Astrocyte (in vitro differentiated cells and primary cell): ENCODE measurements around the gene TIAM2. TPM values are rescaled to one million over a fixed set of nuclear protein-coding genes. Genes with fewer than 3 reads are reported as not detected.

Experiments used
- DNase-seq: peaks from one replicate; pipeline ENCODE4 v3.0.0-alpha.2; 2010; ENCODE audit warnings: low read depth
- FAIRE-seq: peaks from 2 replicates; lab custom pipeline; 2011; peaks lifted over from hg19 to GRCh38; lab: Jason Lieb, UNC
- H2AFZ ChIP-seq: 2 replicates; pipeline ENCODE4 v1.6.0; 2012; ENCODE audit warnings: low read depth, low read length, inconsistent platforms
- H3K27ac ChIP-seq: 2 replicates; pipeline ENCODE4 v1.5.1; 2011; ENCODE audit warnings: low read depth, low read length, inconsistent platforms
- H3K27me3 ChIP-seq: 2 replicates; pipeline ENCODE4 v1.6.0; 2011; ENCODE audit warnings: low read length, inconsistent platforms; ENCODE audit not compliant: insufficient read depth
- H3K36me3 ChIP-seq: 2 replicates; pipeline ENCODE4 v1.5.1; 2011; ENCODE audit warnings: low read length, inconsistent platforms; ENCODE audit not compliant: insufficient read depth
- H3K4me1 ChIP-seq: 2 replicates; pipeline ENCODE4 v1.5.1; 2011; ENCODE audit warnings: low read length, inconsistent platforms; ENCODE audit not compliant: insufficient read depth
- H3K4me2 ChIP-seq: 2 replicates; pipeline ENCODE4 v1.6.0; 2012; ENCODE audit warnings: low read length, inconsistent platforms
- H3K4me3 ChIP-seq: 2 replicates; pipeline ENCODE4 v1.5.1; 2011; ENCODE audit warnings: low read depth, mild to moderate bottlenecking, low read length, inconsistent platforms; ENCODE audit not compliant: insufficient read depth
- H3K79me2 ChIP-seq: 2 replicates; pipeline ENCODE4 v1.6.0; 2012; ENCODE audit warnings: mild to moderate bottlenecking, low read length, inconsistent platforms; ENCODE audit not compliant: insufficient read depth
- H3K9ac ChIP-seq: 2 replicates; pipeline ENCODE4 v1.6.0; 2012; ENCODE audit warnings: mild to moderate bottlenecking, low read length, inconsistent platforms
- H3K9me3 ChIP-seq: 2 replicates; pipeline ENCODE4 v1.5.1; 2012; ENCODE audit warnings: low read depth, mild to moderate bottlenecking, low read length, inconsistent platforms; ENCODE audit not compliant: insufficient read depth
- H4K20me1 ChIP-seq: 2 replicates; pipeline ENCODE4 v1.6.0; 2012; ENCODE audit warnings: low read length, inconsistent platforms; ENCODE audit not compliant: insufficient read depth
- H3K27ac Mint-ChIP-seq: one replicate; pipeline ENCODE4 v1.8.0; 2021; ENCODE audit warnings: mild to moderate bottlenecking, mixed read lengths; ENCODE audit not compliant: unreplicated experiment
- H3K27me3 Mint-ChIP-seq: one replicate; pipeline ENCODE4 v1.8.0; 2021; ENCODE audit warnings: low read depth, mixed read lengths; ENCODE audit not compliant: unreplicated experiment
- H3K36me3 Mint-ChIP-seq: one replicate; pipeline ENCODE4 v1.8.0; 2021; ENCODE audit warnings: low read depth, mixed read lengths; ENCODE audit not compliant: unreplicated experiment
- H3K4me1 Mint-ChIP-seq: one replicate; pipeline ENCODE4 v1.8.0; 2021; ENCODE audit warnings: low read depth, mixed read lengths; ENCODE audit not compliant: unreplicated experiment
- H3K4me3 Mint-ChIP-seq: one replicate; pipeline ENCODE4 v1.8.0; 2021; ENCODE audit warnings: mild to moderate bottlenecking, moderate library complexity, mixed read lengths; ENCODE audit not compliant: unreplicated experiment
- H3K9me3 Mint-ChIP-seq: one replicate; pipeline ENCODE4 v1.8.0; 2021; ENCODE audit warnings: mild to moderate bottlenecking, mixed read lengths; ENCODE audit not compliant: unreplicated experiment
- CTCF ChIP-seq: IDR thresholded peaks from 2 replicates; pipeline ENCODE4 v1.5.1; 2011; ENCODE audit warnings: low read depth, mild to moderate bottlenecking, inconsistent platforms, low read length, moderate library complexity; ENCODE audit not compliant: insufficient read depth
- EZH2 ChIP-seq: IDR thresholded peaks from 2 replicates; pipeline ENCODE4 v1.6.1; 2012; ENCODE audit warnings: mild to moderate bottlenecking, low read length, inconsistent platforms; ENCODE audit not compliant: insufficient read depth
- total RNA-seq: library from RNA; stranded (reverse); gene quantifications from 2 replicates; pipeline ENCODE4 v1.2.1, GENCODE V29; 2021

The TIAM2 gene
- total RNA-seq, 1 donor from 2014 or later: 23.6 TPM

- Mint-ChIP-seq H3K36me3 (no peaks in the 10 kb centered on the region), H3K27me3 (no peaks in the 10 kb centered on the region), H3K4me1 (peaks cover 49% of the 10 kb centered on the region), H3K9me3 (no peaks in the 10 kb centered on the region), H3K4me3 (no peak overlapping the region), H3K27ac (peak overlapping the region; percentile 87)
- Histone ChIP-seq H3K9me3 (no peaks in the 10 kb centered on the region), H3K79me2 (no peaks in the 10 kb centered on the region), H3K4me3 (no peak overlapping the region), H3K36me3 (no peaks in the 10 kb centered on the region), H3K4me1 (peaks cover 28% of the 10 kb centered on the region), H3K27me3 (no peaks in the 10 kb centered on the region), H3K4me2 (peak overlapping the region; percentile 48), H2AFZ (no peak overlapping the region), H3K27ac (peak overlapping the region; percentile 2), H3K9ac (peak overlapping the region; percentile 17), H4K20me1 (no peaks in the 10 kb centered on the region)
- DNase-seq (peak; percentile 87), FAIRE-seq (no peak)
- no peak for TF ChIP-seq CTCF
- TF ChIP-seq EZH2: no peak
Observed at GRCh38 chr6:155120034-155120433, 124.9 kb downstream of the TIAM2 start.

GRCh38 chr6:155121294-155121693, 126.2 kb downstream of the TIAM2 start:
- H3K9ac ChIP-seq: no peak overlapping the region
- Mint-ChIP-seq H3K36me3 (no peaks in the 10 kb centered on the region), H3K27ac (peak overlapping the region; percentile 96), H3K4me3 (peak overlapping the region; percentile 75), H3K4me1 (peaks cover 52% of the 10 kb centered on the region), H3K27me3 (no peaks in the 10 kb centered on the region), H3K9me3 (no peaks in the 10 kb centered on the region)
- no peak for TF ChIP-seq EZH2
- no peak for TF ChIP-seq CTCF
- no peaks in the 10 kb centered on the region for H4K20me1 ChIP-seq
- peaks cover 31% of the 10 kb centered on the region for H3K4me1 ChIP-seq
- H3K9me3 ChIP-seq: no peaks in the 10 kb centered on the region
- H3K36me3 ChIP-seq: no peaks in the 10 kb centered on the region
- no peak overlapping the region for H3K27ac ChIP-seq
- no peaks in the 10 kb centered on the region for H3K79me2 ChIP-seq
- FAIRE-seq: no peak
- H3K27me3 ChIP-seq: no peaks in the 10 kb centered on the region
- H3K4me3 ChIP-seq: no peak overlapping the region
- DNase-seq: no peak
- H3K4me2 ChIP-seq: peak overlapping the region; percentile 51
- no peak overlapping the region for H2AFZ ChIP-seq

DNA sequence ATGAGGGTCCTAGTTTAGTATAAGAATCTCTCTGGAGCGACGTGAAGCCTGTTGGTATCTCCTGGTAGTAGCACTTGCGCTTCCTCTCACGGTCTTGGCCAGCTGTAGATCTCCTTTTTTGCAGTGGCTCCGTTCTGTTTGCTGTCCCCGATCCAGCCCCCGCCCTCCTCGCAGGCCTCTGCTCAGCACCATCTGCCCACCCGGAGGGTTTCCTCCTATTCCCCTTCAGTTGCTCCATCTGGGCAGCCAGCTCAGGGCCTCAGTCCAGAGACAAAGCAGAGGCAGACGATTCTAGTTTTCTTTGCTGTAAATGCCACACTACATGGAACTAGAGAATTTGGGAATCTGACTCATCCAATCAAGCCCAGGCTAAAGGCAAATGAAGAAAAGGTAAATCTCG, 126.6 kb downstream of the TIAM2 start:
- H3K36me3 ChIP-seq: no peaks in the 10 kb centered on the region

More for the DNA sequence above, 126.6 kb downstream of the TIAM2 start:
- TF ChIP-seq CTCF (no peak), EZH2 (no peak)
- H4K20me1 ChIP-seq: no peaks in the 10 kb centered on the region
- Mint-ChIP-seq H3K27ac (peak overlapping the region; percentile 96), H3K4me1 (peaks cover 49% of the 10 kb centered on the region), H3K36me3 (no peaks in the 10 kb centered on the region), H3K4me3 (peak overlapping the region; percentile 75), H3K9me3 (no peaks in the 10 kb centered on the region), H3K27me3 (no peaks in the 10 kb centered on the region)
- peak overlapping the region; percentile 51 for H3K4me2 ChIP-seq
- H3K27me3 ChIP-seq: no peaks in the 10 kb centered on the region
- H3K27ac ChIP-seq: no peak overlapping the region
- peaks cover 29% of the 10 kb centered on the region for H3K4me1 ChIP-seq
- DNase-seq: peak; percentile 28
- H2AFZ ChIP-seq: no peak overlapping the region
- no peak overlapping the region for H3K9ac ChIP-seq
- FAIRE-seq: no peak
- H3K9me3 ChIP-seq: no peaks in the 10 kb centered on the region
- H3K4me3 ChIP-seq: no peak overlapping the region
- no peaks in the 10 kb centered on the region for H3K79me2 ChIP-seq
